Measurements from ENCODE around the gene RNU7-1.

The RNU7-1 gene

DNA sequence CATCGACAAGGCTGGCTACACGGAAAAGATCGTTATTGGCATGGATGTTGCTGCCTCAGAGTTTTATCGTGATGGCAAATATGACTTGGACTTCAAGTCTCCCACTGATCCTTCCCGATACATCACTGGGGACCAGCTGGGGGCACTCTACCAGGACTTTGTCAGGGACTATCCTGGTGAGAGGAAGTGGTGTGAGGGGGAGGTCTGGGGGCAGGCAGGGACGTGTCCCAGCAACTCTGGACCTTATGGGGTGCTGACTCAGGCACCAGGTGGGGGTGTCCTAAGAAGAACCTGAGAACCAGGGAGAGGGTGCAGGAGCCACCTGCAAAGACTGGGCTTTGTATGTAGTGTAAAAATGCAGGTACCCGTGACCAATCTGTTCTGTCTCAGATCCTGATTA lies 24.0 kb upstream of the RNU7-1 start:
- no peak for DNase-seq

DNA sequence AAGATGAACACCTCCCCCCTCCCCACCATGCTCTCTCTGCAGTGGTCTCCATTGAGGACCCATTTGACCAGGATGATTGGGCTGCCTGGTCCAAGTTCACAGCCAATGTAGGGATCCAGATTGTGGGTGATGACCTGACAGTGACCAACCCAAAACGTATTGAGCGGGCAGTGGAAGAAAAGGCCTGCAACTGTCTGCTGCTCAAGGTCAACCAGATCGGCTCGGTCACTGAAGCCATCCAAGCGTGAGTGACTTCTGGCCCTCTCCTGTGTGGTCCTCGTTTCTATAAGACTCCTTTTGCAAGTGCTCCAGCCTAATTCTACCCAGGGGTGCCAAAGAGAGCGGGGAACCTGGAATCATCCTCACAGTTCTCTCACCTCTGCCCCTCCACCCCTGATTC lies 22.1 kb upstream of the RNU7-1 start:
- no peak for DNase-seq

DNA sequence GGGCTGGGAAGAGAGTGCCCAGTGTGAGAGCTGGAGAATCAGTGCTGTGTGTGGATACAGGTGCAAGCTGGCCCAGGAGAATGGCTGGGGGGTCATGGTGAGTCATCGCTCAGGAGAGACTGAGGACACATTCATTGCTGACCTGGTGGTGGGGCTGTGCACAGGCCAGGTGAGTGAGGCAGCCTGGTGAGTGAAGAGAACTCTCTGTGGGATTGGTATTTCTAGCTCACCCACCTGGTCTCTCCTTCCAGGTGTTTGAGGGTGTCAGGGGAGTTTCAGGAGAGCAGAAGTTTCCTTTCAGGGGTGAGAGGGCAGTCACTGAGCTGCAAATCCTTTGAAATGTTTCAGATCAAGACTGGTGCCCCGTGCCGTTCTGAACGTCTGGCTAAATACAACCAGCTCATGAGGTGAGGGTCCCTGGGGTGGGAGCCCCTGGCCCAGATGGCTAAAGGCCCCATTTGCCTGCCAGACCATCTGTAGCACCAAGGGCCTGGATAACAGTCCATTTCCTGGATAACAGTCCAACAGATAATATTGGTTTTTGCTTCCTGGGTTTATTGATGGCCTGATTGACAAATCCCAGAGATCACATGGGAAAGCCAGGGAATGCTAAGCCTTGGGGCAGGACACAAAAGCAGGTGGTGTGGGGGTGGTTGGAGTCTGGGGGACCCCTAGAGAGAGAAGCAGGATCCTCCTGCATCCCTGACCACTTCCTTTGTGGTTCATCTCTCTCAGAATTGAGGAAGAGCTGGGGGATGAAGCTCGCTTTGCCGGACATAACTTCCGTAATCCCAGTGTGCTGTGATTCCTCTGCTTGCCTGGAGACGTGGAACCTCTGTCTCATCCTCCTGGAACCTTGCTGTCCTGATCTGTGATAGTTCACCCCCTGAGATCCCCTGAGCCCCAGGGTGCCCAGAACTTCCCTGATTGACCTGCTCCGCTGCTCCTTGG lies 21.3 kb upstream of the RNU7-1 start:
- DNase-seq: no peak

DNA sequence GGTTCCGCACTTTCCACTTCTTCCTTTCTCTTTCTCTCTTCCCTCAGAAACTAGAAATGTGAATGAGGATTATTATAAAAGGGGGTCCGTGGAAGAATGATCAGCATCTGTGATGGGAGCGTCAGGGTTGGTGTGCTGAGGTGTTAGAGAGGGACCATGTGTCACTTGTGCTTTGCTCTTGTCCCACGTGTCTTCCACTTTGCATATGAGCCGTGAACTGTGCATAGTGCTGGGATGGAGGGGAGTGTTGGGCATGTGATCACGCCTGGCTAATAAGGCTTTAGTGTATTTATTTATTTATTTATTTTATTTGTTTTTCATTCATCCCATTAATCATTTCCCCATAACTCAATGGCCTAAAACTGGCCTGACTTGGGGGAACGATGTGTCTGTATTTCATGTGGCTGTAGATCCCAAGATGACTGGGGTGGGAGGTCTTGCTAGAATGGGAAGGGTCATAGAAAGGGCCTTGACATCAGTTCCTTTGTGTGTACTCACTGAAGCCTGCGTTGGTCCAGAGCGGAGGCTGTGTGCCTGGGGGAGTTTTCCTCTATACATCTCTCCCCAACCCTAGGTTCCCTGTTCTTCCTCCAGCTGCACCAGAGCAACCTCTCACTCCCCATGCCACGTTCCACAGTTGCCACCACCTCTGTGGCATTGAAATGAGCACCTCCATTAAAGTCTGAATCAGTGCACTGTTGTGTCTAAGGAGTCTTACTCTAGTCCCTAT lies 20.4 kb upstream of the RNU7-1 start:
- no peak for DNase-seq

DNA sequence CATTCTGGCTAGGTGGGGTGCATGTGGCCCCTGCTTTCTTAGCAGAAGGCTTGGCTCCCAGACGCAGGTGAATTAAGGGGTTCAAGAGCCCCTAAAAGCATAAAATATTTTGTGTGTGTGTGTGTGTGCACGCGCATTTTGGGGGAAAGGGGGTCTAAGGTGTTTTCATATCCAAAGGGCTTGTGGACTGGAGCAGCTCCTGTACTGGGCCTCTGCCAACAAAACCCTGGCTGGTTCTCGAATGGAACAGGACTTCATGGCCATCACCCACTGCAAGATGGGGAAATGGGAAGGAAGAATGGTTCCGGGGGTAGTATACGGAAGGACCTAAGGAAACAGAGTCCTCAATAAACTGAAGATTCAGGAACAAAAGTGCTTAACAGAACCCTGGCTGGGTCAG lies 19.8 kb upstream of the RNU7-1 start:
- no peak for DNase-seq

DNA sequence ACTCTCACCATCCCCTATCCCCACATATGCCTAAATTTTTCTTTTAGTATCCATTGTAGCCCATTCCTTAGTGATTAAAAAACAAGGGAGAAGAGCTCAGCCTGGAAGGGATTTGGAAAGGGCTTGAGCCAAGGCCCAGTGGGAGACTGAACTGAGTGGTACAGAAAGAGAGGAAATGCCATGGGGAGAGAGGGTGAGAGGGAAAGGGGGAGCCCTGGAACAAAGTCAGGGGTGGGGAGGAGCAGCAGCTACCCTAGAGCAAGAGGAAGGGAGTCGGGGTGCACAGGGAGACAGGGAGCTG lies 18.4 kb upstream of the RNU7-1 start:
- DNase-seq: no peak

DNA sequence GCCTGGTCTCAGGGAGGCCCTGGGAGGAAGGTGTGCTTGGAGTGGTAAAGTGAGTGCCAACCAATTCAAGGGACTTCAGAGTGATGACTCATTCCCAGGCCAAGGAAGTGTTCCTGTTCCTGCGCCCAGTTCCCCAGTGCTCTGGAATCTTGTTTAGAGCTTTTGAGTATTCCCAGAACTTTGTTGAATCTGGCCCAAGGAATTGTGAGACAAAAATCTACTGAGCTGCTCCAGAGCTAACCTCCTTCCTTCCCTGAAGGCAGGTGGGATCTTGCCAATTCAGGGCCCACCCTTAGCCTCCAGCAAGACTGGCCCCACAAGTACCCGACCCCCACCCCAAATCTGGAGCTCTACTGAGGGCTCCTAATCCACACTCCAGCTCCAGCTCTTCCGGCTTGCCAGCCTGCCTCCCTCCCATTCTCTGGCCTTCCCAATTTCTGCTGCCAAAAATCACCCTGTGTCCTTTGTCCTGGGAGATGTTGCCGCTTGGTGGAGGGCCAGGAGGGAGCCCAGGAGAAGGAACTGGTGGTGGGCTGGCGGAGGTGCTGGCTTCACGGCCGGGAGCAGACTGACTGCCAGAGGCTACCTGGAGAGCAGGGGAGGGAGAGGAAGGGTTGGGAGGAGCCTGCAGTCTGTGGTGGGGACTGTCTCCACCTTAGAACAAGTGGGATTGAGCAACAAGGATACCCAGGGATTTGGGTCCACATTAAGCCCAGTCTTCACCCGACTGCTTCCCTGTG lies 17.9 kb upstream of the RNU7-1 start:
- no peak for DNase-seq

DNA sequence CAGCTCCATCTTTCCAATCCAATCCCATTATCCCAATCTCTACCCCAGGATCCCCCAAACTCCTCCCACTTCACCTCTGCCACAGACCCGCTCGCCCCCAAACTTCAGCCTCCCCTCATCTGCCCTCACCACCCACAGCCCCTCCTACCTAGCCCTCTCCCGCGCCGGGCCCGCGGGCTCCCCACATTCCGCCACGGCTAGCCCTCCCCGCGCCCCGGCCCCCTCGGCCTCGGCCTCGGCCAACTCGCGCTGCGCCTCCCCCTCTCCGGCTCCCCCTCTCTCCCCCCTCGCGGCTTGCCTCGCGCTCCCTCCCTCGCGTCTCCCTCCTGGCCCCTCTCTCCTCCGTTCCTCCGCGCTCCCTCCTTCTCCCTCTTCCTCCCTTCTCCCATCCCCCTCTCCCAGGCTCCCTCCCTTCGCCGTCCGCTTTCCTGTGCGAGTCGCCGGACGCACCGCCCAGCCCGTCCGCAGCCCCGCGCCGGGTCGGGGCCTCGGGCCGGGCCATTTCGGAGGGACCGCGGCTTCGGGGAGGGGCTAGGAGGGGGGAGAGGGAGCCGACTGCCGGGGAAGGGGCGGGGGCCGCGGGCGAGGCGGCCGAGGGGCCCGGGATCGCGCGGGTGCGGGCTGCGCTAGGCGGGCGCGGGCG lies 16.1 kb upstream of the RNU7-1 start, which contains the start of gene ATN1:
TSS of gene ATN1 (plus strand) at position 581 of the 643 bp plus-strand sequence. CDS start 6,043 bp downstream, outside the sequence.
- DNase-seq: peak; percentile 57 to 62

DNA sequence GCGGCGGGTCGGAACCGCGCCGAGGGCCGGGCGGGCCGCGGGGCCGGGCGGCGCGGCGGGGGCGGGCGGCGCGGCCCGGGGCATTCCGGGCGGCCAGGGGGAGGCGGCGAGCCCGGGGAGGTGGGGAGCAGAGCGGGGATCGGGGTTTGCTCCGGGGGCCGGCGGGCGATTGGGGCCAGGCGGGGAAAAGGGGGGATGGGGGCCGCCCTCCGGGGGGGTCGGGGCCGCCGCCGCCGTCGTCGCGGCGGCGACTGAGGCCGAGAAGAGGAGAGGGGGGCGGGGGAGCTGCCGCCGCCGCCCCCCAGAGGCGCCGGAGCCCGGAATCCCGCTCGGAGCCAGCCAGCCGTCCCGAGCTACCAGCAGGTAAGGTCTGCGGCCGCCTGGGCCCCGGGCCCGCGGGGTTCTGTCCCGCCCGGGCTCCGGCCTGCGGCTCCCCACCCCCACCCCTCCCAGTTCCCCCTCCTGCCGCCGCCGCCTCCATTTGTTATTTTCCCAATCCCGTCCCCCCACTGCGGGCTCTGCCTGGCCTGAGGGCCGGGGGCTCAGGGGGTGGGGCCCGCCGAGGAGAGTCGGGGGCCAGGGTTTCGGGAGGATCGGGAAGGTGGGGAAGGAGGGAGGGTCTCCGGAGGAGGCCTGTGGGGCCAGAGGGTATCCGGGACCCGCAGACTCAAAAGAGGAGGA lies 15.5 kb upstream of the RNU7-1 start:
- no peak for DNase-seq

DNA sequence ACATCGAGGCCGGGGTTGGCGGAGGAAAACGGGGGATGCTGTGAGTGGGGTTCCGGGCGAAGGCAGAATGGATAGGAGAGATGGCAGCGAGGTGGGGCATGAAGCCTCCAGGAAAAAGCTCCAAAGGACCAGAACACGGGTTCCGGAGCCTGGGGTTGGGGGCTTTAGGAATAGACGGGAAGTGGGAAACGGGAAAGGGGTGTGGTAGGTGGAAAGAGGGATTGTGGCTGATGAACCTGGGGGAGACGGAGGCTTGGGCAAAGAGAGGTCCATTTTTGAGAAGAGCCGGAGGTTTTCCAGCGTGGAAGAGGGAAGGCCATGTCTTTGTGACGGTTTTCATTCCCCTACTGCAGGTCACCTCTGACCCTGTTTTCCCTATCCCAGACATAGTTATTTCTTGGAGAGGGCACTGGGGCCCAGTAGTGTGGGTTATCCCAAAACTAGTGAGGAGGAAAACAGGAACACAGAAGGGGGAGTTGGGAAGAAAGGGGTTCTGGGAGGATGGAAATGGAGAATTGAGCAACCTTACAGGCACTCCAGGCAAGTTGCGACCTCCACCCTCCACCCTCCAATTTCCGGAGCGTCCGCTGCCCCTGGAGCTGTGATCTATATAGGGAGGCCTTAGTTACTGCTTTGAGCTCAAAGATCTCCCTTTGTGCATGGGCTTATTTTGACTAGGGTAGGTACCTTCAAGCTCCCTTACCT lies 14.8 kb upstream of the RNU7-1 start:
- no peak for DNase-seq

DNA sequence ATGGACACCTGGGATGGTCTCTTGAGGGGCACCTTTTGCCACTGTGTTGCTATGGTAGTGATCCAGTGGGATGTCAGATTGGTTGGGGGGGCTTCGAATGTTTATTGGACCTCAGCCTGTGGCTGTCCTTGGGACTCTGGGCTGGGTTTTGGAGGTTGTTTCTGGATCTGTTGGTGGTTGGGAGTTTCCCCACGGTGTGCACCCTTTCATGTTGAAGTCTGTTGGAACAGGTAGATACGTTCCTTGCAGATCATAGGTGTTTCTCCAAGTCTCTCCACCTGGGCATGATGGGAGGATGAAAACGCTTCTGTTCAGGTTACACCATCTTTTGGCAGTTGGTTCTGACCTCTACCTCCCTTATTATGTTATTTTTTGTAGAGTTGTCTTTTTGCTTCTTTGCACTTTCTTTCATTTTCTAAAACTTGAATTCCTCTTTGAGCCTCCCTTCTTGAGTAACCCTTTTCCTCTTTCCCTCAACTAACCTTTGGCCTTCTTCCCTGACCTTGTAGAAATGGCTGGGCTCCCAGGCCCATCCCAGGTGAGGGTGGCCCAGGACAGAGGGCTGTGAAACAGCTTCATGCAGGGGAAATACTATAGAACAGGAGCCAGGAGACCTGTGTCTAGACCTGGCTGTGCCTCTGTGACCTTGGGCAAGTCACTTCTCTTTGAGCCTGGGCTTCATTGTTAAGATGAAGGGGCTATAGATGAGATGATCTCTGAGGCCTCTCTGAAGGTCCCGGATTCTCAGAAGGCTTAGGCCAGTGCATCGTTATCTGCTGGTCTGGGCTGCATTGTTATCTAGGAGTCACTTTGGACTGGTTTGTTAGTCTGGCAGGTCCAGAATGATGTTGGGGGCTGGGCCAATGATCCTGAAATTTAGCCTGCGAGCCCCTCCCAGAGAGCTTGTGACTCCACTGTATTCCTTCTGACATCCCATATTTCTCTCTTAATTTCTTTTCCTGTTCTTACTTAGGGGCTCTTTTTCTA lies 13.9 kb upstream of the RNU7-1 start:
- no peak for DNase-seq

DNA sequence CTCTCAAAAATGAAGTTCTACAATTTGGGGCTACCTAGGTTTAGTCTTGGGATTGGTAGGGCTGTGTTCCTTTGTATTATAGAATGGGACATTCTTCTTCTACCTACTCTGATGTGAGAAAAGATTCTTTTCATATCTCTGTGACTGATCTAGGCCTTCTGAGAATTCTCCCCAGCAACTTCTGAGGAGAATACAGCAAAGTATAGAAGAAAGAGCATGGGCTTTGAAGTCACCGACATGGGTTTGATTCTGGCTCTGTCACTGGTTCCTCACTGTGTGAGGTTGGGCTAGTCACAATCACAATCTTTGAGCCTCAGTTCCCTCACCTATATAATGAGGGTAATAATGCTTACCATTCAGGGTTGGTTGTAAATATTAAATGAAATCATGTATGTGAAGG lies 10.8 kb upstream of the RNU7-1 start:
- DNase-seq: no peak

DNA sequence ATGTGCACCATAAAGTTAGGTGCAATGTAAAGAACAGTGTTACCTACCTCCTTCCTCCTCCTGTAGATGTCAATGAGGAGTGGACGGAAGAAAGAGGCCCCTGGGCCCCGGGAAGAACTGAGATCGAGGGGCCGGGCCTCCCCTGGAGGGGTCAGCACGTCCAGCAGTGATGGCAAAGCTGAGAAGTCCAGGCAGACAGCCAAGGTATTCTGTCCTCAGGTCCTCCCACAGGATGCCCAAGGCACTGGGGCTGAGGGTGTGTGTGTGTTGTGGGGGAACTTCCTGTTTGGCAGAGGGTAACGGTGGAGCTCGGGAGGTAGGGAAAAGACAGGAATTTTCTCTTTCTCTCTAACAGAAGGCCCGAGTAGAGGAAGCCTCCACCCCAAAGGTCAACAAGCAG lies 9.5 kb upstream of the RNU7-1 start:
- no peak for DNase-seq

DNA sequence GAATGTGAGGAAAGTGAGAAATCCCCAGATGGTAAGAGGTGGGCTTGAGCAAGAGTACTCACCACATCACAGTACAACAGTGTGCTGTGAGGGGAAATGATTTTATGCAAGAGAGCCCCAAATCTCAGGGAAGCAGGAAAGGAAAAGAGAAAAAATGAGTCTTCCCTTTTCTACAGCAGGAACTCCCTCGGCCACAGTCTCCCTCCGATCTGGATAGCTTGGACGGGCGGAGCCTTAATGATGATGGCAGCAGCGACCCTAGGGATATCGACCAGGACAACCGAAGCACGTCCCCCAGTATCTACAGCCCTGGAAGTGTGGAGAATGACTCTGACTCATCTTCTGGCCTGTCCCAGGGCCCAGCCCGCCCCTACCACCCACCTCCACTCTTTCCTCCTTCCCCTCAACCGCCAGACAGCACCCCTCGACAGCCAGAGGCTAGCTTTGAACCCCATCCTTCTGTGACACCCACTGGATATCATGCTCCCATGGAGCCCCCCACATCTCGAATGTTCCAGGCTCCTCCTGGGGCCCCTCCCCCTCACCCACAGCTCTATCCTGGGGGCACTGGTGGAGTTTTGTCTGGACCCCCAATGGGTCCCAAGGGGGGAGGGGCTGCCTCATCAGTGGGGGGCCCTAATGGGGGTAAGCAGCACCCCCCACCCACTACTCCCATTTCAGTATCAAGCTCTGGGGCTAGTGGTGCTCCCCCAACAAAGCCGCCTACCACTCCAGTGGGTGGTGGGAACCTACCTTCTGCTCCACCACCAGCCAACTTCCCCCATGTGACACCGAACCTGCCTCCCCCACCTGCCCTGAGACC lies 8.0 kb upstream of the RNU7-1 start:
- no peak for DNase-seq

DNA sequence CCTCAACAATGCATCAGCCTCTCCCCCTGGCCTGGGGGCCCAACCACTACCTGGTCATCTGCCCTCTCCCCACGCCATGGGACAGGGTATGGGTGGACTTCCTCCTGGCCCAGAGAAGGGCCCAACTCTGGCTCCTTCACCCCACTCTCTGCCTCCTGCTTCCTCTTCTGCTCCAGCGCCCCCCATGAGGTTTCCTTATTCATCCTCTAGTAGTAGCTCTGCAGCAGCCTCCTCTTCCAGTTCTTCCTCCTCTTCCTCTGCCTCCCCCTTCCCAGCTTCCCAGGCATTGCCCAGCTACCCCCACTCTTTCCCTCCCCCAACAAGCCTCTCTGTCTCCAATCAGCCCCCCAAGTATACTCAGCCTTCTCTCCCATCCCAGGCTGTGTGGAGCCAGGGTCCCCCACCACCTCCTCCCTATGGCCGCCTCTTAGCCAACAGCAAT lies 7.4 kb upstream of the RNU7-1 start:
- DNase-seq: no peak

DNA sequence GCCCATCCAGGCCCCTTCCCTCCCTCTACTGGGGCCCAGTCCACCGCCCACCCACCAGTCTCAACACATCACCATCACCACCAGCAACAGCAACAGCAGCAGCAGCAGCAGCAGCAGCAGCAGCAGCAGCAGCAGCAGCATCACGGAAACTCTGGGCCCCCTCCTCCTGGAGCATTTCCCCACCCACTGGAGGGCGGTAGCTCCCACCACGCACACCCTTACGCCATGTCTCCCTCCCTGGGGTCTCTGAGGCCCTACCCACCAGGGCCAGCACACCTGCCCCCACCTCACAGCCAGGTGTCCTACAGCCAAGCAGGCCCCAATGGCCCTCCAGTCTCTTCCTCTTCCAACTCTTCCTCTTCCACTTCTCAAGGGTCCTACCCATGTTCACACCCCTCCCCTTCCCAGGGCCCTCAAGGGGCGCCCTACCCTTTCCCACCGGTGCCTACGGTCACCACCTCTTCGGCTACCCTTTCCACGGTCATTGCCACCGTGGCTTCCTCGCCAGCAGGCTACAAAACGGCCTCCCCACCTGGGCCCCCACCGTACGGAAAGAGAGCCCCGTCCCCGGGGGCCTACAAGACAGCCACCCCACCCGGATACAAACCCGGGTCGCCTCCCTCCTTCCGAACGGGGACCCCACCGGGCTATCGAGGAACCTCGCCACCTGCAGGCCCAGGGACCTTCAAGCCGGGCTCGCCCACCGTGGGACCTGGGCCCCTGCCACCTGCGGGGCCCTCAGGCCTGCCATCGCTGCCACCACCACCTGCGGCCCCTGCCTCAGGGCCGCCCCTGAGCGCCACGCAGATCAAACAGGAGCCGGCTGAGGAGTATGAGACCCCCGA lies 6.8 kb upstream of the RNU7-1 start:
- DNase-seq: peak; percentile 70 to 71

DNA sequence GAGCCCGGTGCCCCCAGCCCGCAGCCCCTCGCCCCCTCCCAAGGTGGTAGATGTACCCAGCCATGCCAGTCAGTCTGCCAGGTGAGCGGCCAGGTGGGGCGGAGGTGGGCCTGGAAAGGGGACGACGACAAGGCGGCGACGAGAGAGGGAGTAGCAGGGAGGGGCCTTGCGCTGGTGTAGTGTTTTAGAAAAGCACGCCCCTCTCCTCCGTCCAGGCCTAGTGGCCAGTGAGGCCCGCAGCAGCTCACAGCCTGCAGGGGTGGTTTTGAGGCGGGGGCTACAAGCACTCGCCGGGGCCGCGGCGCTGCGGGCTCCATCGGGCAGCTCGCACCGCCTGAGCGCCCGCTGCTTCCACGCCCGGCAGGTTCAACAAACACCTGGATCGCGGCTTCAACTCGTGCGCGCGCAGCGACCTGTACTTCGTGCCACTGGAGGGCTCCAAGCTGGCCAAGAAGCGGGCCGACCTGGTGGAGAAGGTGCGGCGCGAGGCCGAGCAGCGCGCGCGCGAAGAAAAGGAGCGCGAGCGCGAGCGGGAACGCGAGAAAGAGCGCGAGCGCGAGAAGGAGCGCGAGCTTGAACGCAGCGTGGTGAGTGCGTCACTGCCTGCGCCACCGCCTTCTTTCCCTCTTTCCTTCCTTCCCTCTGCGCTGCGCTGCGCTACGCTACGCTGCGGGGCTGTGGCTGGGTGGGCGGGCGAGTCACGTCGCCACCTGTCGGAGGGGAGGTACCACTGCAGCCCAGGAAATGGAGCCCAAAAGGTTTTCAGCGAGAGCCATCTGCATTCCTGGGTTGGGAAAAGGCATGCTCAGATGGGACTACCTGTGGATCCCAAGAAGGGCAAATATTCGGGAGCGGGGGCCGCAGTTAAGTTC lies 5.9 kb upstream of the RNU7-1 start:
- peak; percentile 91 to 92 for DNase-seq

Measured in stimulated activated CD4-positive, alpha-beta T cell treated with anti-CD3 and anti-CD28 coated beads, Interleukin-2, amount 100 ng/mL, for 24 hours (primary cell).